Measurements from ENCODE around the gene N4BP3.
"Not testable (repeated sequence)": the region's sequence is repeated elsewhere in the genome, so short reads cannot be mapped to it uniquely, and the experiment has no call there.

The N4BP3 gene

GRCh38 chr5:178113141-178113787, at the start of gene N4BP3:
Gene N4BP3 (plus strand): TSS chr5:178113532. CDS start chr5:178119584, 6,052 bp downstream.
- peak in 5 of 51 donors; percentile 9 to 28 (median 17) for DNase-seq

- DNase-seq: no peak
These were observed 45.6 kb upstream of the N4BP3 start for GRCh38 chr5:178067755-178068154.

- DNase-seq: peak in 1 of 51 donors; percentile 3
These were observed 45.0 kb upstream of the N4BP3 start for GRCh38 chr5:178068293-178068692.

- peak in 2 of 51 donors; percentile 2 for DNase-seq
These were observed 43.4 kb upstream of the N4BP3 start for GRCh38 chr5:178069909-178070308.

GRCh38 chr5:178071108-178071507, 42.2 kb upstream of the N4BP3 start:
- DNase-seq: no peak

- no peak for DNase-seq
These were observed 40.6 kb upstream of the N4BP3 start for GRCh38 chr5:178072749-178073148.

GRCh38 chr5:178074266-178074952, 38.9 kb upstream of the N4BP3 start:
- peak in 2 of 51 donors; percentile 4 to 22 for DNase-seq

- DNase-seq: not testable (repeated sequence)
These were observed 36.4 kb upstream of the N4BP3 start for GRCh38 chr5:178076965-178077364.

- no peak for DNase-seq
These were observed 35.6 kb upstream of the N4BP3 start for GRCh38 chr5:178077751-178078150.

- DNase-seq: no peak
These were observed 34.9 kb upstream of the N4BP3 start for GRCh38 chr5:178078197-178079010.

GRCh38 chr5:178080056-178080455, 33.3 kb upstream of the N4BP3 start:
- no peak for DNase-seq

- DNase-seq: no peak
These were observed 32.5 kb upstream of the N4BP3 start for GRCh38 chr5:178080618-178081410.

- DNase-seq: no peak
These were observed 31.6 kb upstream of the N4BP3 start for GRCh38 chr5:178081571-178082243.

- no peak for DNase-seq
These were observed 29.4 kb upstream of the N4BP3 start for GRCh38 chr5:178083922-178084321.

- DNase-seq: no peak
These were observed 28.0 kb upstream of the N4BP3 start for GRCh38 chr5:178085316-178085715.

- DNase-seq: no peak
These were observed 27.1 kb upstream of the N4BP3 start for GRCh38 chr5:178086266-178086665.

GRCh38 chr5:178087199-178087598, 26.1 kb upstream of the N4BP3 start:
- not testable (repeated sequence) for DNase-seq

- no peak for DNase-seq
These were observed 22.5 kb upstream of the N4BP3 start for GRCh38 chr5:178090856-178091255.

GRCh38 chr5:178093134-178093533, 20.2 kb upstream of the N4BP3 start:
- no peak for DNase-seq

GRCh38 chr5:178094345-178094744, 19.0 kb upstream of the N4BP3 start:
- DNase-seq: no peak

- DNase-seq: no peak
These were observed 14.6 kb upstream of the N4BP3 start for GRCh38 chr5:178098685-178099084.

Data from hypothalamus (tissue), 51 donors.